Dendritic cell treated with granulocyte-macrophage colony-stimulating factor and Interleukin-4, amounts not matched to agents 40 ng/mL and 50 ng/mL, for 4 days (primary cell): ENCODE results near the gene IQCK.

Experiments used
- H3K27ac Mint-ChIP-seq: one replicate; pipeline ENCODE4 v1.8.0; 2022; ENCODE audit warnings: mild to moderate bottlenecking, mixed read lengths
- H3K27me3 Mint-ChIP-seq: one replicate; pipeline ENCODE4 v1.8.0; 2022; ENCODE audit warnings: mild to moderate bottlenecking, mixed read lengths
- H3K36me3 Mint-ChIP-seq: one replicate; pipeline ENCODE4 v1.8.0; 2022; ENCODE audit warnings: low read depth, mixed read lengths
- H3K4me1 Mint-ChIP-seq: one replicate; pipeline ENCODE4 v1.8.0; 2022; ENCODE audit warnings: low read depth, mixed read lengths
- H3K4me3 Mint-ChIP-seq: one replicate; pipeline ENCODE4 v1.8.0; 2022; ENCODE audit warnings: mild to moderate bottlenecking, moderate library complexity, mixed read lengths
- H3K9me3 Mint-ChIP-seq: one replicate; pipeline ENCODE4 v1.8.0; 2022; ENCODE audit warnings: mixed read lengths
- intact Hi-C: fragments of 100-400 bp; cut with micrococcal nuclease; formaldehyde crosslinking; loops from one replicate; pipeline ENCODE4 v1.15.0; 2022

The IQCK gene

GRCh38 chr16:19690196-19690595 lies 27.9 kb upstream of the IQCK start:
- Mint-ChIP-seq H3K4me1 (peaks cover 23% of the 10 kb centered on the region), H3K4me3 (no peak overlapping the region), H3K36me3 (peaks cover 85% of the 10 kb centered on the region), H3K27me3 (no peaks in the 10 kb centered on the region), H3K9me3 (no peaks in the 10 kb centered on the region), H3K27ac (peak overlapping the region; percentile 76)
- intact Hi-C loops = loop anchor here (10.0 kb wide), 1 partner anchor 195 kb away; the partner anchor contains the start of gene GPRC5B

- peak overlapping the region; percentile 76 for H3K27ac Mint-ChIP-seq
- H3K9me3 Mint-ChIP-seq = no peaks in the 10 kb centered on the region
- H3K4me1 Mint-ChIP-seq = peaks cover 28% of the 10 kb centered on the region
- H3K36me3 Mint-ChIP-seq = peaks cover 76% of the 10 kb centered on the region
- intact Hi-C loops = loop anchor here (10.0 kb wide), 1 partner anchor 194 kb away; the partner anchor contains the start of gene GPRC5B
- H3K27me3 Mint-ChIP-seq = no peaks in the 10 kb centered on the region
- H3K4me3 Mint-ChIP-seq = no peak overlapping the region
Measured at GRCh38 chr16:19691161-19691711, 26.8 kb upstream of the IQCK start.

GRCh38 chr16:19694989-19695388 lies 23.1 kb upstream of the IQCK start:
- peaks cover 70% of the 10 kb centered on the region for H3K36me3 Mint-ChIP-seq
- peaks cover 32% of the 10 kb centered on the region for H3K4me1 Mint-ChIP-seq
- H3K9me3 Mint-ChIP-seq = no peaks in the 10 kb centered on the region
- no peak overlapping the region for H3K4me3 Mint-ChIP-seq
- H3K27ac Mint-ChIP-seq = no peak overlapping the region
- intact Hi-C loops = loop anchor here (10.0 kb wide), 1 partner anchor 190 kb away; the partner anchor contains the start of gene GPRC5B
- H3K27me3 Mint-ChIP-seq = no peaks in the 10 kb centered on the region

- no peaks in the 10 kb centered on the region for H3K27me3 Mint-ChIP-seq
- intact Hi-C loops = loop anchor here (10.0 kb wide), 1 partner anchor 188 kb away; the partner anchor contains the start of gene GPRC5B
- peaks cover 77% of the 10 kb centered on the region for H3K36me3 Mint-ChIP-seq
- H3K4me3 Mint-ChIP-seq = no peak overlapping the region
- H3K9me3 Mint-ChIP-seq = no peaks in the 10 kb centered on the region
- H3K4me1 Mint-ChIP-seq = peaks cover 26% of the 10 kb centered on the region
- peak overlapping the region; percentile 60 for H3K27ac Mint-ChIP-seq
Measured at GRCh38 chr16:19696328-19696727, 21.7 kb upstream of the IQCK start.

GRCh38 chr16:19696961-19697360 lies 21.1 kb upstream of the IQCK start:
- Mint-ChIP-seq H3K4me1 (peaks cover 21% of the 10 kb centered on the region), H3K36me3 (peaks cover 77% of the 10 kb centered on the region), H3K4me3 (no peak overlapping the region), H3K27ac (peak overlapping the region; percentile 60), H3K9me3 (no peaks in the 10 kb centered on the region), H3K27me3 (no peaks in the 10 kb centered on the region)
- intact Hi-C loops = loop anchor here (10.0 kb wide), 1 partner anchor 188 kb away; the partner anchor contains the start of gene GPRC5B

GRCh38 chr16:19697756-19698318 lies 20.2 kb upstream of the IQCK start:
- Mint-ChIP-seq H3K27me3 (no peaks in the 10 kb centered on the region), H3K36me3 (peaks cover 77% of the 10 kb centered on the region), H3K4me1 (peaks cover 23% of the 10 kb centered on the region), H3K27ac (no peak overlapping the region), H3K4me3 (no peak overlapping the region), H3K9me3 (no peaks in the 10 kb centered on the region)
- intact Hi-C loops = loop anchor here (10.0 kb wide), 1 partner anchor 187 kb away; the partner anchor contains the start of gene GPRC5B

GRCh38 chr16:19698480-19699465 lies 19.3 kb upstream of the IQCK start:
- Mint-ChIP-seq H3K27ac (no peak overlapping the region), H3K4me3 (no peak overlapping the region)

GRCh38 chr16:19699472-19699871 lies 18.6 kb upstream of the IQCK start:
- H3K27me3 Mint-ChIP-seq = no peaks in the 10 kb centered on the region
- H3K4me3 Mint-ChIP-seq = no peak overlapping the region
- peaks cover 80% of the 10 kb centered on the region for H3K36me3 Mint-ChIP-seq
- peaks cover 39% of the 10 kb centered on the region for H3K4me1 Mint-ChIP-seq
- H3K27ac Mint-ChIP-seq = no peak overlapping the region
- H3K9me3 Mint-ChIP-seq = no peaks in the 10 kb centered on the region
- intact Hi-C loops = loop anchor here (10.0 kb wide), 1 partner anchor 185 kb away; the partner anchor contains the start of gene GPRC5B

More at GRCh38 chr16:19698480-19699465, 19.3 kb upstream of the IQCK start:
- Mint-ChIP-seq H3K4me1 (peaks cover 32% of the 10 kb centered on the region), H3K9me3 (no peaks in the 10 kb centered on the region), H3K27me3 (no peaks in the 10 kb centered on the region), H3K36me3 (peaks cover 78% of the 10 kb centered on the region)
- intact Hi-C loops = loop anchor here (10.0 kb wide), 1 partner anchor 186 kb away; the partner anchor contains the start of gene GPRC5B

- H3K36me3 Mint-ChIP-seq = peaks cover 81% of the 10 kb centered on the region
- H3K27me3 Mint-ChIP-seq = no peaks in the 10 kb centered on the region
- intact Hi-C loops = no loop called here
- H3K9me3 Mint-ChIP-seq = no peaks in the 10 kb centered on the region
- H3K27ac Mint-ChIP-seq = peak overlapping the region; percentile 45
- peaks cover 47% of the 10 kb centered on the region for H3K4me1 Mint-ChIP-seq
- H3K4me3 Mint-ChIP-seq = no peak overlapping the region
Measured at GRCh38 chr16:19700319-19700781, 17.7 kb upstream of the IQCK start.

- Mint-ChIP-seq H3K27me3 (no peaks in the 10 kb centered on the region), H3K4me1 (peaks cover 49% of the 10 kb centered on the region), H3K4me3 (no peak overlapping the region), H3K36me3 (peaks cover 89% of the 10 kb centered on the region), H3K9me3 (no peaks in the 10 kb centered on the region), H3K27ac (no peak overlapping the region)
- intact Hi-C loops = no loop called here
Measured at GRCh38 chr16:19701091-19701490, 17.0 kb upstream of the IQCK start.

- H3K4me3 Mint-ChIP-seq = no peak overlapping the region
- peaks cover 96% of the 10 kb centered on the region for H3K36me3 Mint-ChIP-seq
- peaks cover 39% of the 10 kb centered on the region for H3K4me1 Mint-ChIP-seq
- no peaks in the 10 kb centered on the region for H3K27me3 Mint-ChIP-seq
- H3K9me3 Mint-ChIP-seq = no peaks in the 10 kb centered on the region
- intact Hi-C loops = no loop called here
- peak overlapping the region; percentile 75 for H3K27ac Mint-ChIP-seq
Measured at GRCh38 chr16:19703172-19703889, 14.7 kb upstream of the IQCK start.

GRCh38 chr16:19704321-19705145 lies 13.5 kb upstream of the IQCK start:
- Mint-ChIP-seq H3K27me3 (no peaks in the 10 kb centered on the region), H3K27ac (peak overlapping the region; percentile 75), H3K4me3 (no peak overlapping the region), H3K36me3 (peaks cover 96% of the 10 kb centered on the region), H3K4me1 (peaks cover 48% of the 10 kb centered on the region), H3K9me3 (no peaks in the 10 kb centered on the region)
- intact Hi-C loops = no loop called here
